NCI-H1694 treated with DMSO at 0.1 percent for 48 hours (cell line): ENCODE measurements around the gene CACNA1F.
A peak's percentile ranks its signal among the peaks of the same experiment; 100 is the strongest.

ENCODE experiments used
- DNase-seq: peaks from one replicate; lab custom pipeline; 2025; lab: John Stamatoyannopoulos, UW

The CACNA1F gene

DNA sequence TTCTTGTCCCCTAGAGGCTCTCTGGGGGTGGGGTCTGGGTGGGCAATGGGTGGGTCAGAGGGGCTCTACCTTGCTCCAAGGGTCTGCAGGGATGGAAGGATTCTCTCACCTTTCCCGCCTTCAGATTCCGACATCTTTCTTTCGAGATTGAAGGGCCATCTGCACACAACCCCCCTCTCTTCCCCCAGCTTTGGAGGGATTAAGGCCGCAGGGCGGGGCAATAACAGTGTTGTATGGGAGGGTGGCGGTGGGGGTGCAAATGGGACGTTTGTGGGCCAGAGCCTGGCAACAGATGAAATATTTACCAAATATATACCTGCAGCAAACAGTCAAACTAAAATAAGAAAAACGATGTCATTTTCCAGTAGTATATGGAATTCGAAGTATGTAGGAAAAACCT is at the start of gene CACNA1F:
TSS of gene CACNA1F (minus strand) at position 165 of the 400 bp plus-strand sequence. CDS start at position 134, 31 bp downstream.
- DNase-seq = no peak

DNA sequence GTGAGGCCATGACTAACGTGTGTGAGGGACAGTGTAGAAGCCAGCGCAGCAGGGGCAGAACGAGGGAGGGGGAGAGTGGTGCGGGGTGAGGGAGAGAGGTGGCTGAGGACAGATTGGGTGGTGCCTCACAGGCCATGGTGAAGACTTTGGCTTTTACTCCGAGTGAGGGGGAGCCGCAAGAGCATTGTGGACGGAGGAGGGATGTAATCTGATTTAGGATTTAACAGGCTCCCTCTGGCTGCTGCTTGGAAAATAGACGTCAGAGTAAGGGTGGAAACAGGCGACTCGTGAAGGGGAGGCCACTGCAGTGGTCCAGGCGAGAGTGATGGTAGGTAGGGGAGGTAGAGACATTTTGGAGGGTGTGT is 49.5 kb upstream of the CACNA1F start:
- DNase-seq = no peak

DNA sequence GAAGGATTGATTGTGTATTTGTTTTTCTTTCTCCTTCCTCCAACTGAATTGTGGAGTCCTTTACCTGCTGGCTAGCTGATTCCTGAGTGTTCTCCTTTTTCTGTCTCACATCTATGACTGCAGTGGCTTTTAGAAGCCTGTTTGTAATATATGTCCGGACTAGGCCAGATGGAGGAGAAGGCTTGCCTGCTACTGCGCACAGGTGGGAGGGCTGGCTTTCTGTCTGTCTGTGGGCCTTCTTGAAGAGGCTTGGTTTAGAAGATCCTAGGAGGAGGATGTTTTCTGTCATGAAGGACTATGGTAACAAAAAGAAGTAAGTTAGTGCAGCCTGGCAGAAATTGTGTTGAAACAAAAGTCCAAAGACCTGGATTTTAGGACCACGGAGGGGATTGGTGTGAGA is 44.9 kb upstream of the CACNA1F start:
- no peak for DNase-seq

DNA sequence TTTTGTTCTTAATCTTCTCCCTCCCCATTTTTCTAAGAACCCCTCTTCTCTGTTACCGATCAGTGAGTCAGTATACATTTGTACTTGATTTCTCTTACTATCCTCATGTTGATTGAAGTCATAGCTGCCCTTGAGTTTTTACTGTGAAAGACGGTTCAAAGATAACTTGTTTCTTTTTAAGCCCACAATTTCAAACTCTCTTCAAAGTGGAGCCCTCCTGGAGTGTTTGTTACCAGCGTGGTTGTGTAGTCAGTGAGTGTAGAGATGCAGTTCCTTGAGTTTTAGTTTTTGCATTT is 44.3 kb upstream of the CACNA1F start:
- no peak for DNase-seq

DNA sequence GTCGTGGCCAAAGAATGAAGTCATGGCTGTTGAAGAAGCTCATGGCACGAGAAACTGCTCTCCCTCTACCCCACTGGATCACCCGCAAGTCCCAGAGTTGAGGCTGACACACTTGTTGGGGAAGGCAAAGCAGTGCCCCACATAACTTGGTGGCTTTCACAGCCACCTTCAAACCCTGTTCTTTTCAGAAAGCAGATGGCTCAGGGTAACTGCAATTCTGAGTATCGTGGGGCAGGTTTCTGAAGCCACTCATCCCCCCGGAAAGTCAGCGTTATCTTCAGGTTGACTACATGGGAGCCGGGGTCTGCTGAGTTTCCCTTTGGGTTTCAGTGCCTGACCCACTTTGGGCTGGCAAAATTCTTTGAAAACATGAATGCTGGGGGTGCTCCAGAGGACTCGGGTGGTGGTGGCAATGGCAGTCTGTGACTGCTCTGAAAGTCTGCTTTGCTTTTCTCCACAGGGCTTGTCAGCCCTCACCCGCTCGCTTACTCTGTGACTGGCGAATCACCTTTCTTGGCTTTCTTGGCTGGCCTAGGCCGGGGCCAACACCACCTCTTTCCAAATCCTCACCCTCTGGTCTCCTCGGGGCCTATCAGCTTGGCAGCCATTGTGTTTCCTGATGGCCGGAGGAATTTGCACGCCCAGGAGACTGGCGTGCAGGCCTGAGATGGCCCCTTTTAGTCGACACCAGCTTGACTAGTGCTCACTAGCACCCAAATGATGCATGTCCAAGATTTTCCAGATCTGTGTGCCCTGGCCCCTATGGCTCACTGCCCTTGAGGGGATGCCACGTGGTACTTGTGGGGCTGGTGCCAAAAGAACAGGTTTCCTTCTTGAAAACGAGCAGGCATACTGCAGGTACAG is 43.8 kb upstream of the CACNA1F start:
- no peak for DNase-seq

DNA sequence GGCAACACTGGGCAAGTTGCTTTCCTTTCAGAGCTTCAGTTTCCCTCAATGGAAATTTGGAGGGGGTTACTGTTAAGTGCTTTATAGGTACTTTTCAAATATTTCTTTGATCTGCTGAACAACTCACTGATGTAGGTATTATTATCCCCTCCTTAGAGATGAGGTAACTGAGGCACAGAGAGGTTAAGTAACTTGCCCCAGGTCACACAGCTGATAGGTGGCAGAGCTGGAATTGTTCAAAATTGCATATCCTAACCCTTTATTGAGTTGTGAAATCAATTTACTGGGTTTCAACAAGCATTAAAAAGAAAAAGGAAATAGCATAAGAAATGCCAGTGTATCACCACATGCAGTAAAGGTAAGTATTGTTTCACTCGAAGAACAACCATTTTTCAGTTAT is 43.1 kb upstream of the CACNA1F start:
- no peak for DNase-seq

DNA sequence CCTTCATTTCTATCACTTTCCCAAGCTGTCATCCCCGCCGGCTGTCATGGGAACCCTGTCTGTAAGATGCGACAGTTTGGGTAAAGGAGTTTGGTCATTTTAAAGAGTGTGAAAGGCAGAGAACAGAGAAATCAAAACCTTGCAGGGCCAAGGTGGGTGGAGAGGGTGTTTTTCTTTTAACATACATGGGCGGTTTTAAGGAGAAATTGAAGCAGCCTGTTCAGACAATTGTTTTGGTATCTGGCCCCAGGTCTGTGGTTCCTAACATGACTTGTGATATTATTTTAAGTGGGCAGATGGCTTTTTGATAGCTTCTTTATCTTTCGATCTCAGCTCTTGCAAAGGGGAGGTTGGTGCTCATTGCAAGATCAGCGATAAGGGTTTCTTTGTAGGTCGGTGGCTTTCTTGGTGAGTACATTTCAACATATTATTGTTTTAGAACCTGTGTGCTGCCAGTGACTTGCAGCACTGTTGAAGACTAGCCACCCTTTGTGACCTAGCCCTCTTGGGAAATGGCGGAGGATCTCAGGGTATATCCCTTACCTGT is 40.1 kb upstream of the CACNA1F start:
- DNase-seq = no peak

DNA sequence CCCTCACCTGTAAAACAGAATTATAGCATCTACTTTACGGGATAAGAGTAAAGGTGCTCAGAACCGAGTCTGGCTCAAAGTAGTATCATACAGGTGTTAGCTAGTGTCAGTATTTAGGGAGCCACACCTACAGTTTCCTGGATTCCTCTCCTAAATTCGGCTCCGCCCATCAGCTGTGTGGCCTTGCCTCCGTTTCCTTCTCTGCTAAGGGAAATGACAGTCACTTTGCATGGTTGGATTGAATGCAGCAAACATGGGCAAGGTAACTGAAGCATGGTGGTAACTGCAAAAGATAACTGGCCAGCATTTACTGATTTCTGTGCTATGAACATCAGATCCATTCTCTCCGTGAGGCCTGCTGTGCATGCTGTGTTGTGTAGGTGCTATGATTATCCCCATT is 39.3 kb upstream of the CACNA1F start:
- DNase-seq = no peak

DNA sequence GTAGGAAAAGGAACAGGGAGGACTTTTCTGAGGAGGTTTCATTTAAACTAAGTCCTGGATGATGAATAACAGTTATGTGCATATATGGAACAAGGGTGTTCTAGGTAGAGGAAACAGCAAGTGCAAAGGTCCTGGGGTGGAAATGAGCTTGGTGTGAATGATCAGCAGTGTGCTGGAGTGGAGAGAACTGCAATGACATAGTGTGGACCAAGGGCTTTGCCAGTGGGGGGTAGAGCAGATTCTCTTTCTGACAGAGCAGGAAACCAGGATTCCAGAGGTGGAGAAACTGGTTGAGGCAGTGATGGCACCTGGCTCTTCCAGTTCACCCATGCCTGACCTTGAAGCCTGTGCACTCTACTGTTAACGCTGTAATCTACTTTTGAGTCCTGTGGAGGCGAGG is 38.2 kb upstream of the CACNA1F start:
- no peak for DNase-seq

DNA sequence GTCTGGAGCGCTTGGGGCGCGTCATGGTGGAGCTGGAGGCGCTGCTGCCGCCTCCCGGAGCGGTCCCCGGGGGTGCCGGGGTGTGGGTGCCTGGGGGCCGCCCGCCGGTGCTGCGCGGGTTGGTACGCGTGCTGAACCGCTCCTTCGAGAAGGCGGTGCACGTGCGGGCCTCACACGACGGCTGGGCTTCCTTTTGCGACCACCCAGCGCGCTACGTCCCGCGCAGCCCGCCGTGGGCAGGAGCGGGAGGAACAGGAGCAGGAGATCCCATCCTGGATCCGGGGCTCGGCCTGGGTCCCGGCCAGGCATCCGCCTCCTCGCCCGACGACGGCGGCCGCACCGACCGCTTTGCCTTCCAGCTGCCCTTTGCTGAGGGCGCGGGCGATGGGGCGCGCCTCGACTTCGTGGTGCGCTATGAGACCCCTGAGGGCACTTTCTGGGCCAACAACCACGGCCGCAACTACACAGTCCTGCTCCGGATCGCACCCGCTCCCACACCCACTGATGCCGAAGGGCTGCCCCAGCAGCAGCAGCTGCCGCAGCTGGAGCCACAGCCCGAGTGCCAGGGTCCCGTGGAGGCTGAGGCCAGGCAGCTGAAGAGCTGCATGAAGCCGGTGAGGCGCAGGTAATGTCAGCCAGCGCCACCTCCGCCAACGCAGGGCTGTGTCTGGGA is 37.2 kb upstream of the CACNA1F start:
- DNase-seq = no peak

DNA sequence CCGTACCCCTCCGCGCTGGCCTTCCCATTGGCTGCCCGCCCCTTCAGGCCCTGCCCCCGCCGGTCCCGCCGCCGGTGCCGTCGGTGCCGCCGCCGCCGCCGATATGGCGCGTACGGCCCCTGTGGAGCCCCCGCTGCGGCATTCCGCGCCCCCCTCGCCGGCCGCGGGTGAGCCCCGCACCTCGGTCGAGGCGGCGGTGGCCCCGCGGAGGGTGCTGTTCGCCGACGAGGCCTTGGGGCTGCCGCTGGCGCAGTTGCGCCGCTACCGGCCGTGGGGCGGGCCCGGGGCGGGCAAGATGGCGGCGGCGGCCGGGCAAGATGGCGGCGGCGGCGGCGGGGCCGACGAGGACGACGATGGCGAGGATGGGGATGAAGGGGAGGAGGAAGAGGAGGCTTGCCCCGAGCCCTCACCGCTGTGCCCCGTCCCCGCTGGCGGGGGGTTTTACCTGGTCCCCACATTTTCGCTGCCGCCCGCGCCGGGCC is 36.7 kb upstream of the CACNA1F start, which contains the start of gene PPP1R3F:
TSS of gene PPP1R3F (plus strand) at position 27 of the 482 bp plus-strand sequence. CDS start at position 104, 77 bp downstream.
- DNase-seq = no peak

DNA sequence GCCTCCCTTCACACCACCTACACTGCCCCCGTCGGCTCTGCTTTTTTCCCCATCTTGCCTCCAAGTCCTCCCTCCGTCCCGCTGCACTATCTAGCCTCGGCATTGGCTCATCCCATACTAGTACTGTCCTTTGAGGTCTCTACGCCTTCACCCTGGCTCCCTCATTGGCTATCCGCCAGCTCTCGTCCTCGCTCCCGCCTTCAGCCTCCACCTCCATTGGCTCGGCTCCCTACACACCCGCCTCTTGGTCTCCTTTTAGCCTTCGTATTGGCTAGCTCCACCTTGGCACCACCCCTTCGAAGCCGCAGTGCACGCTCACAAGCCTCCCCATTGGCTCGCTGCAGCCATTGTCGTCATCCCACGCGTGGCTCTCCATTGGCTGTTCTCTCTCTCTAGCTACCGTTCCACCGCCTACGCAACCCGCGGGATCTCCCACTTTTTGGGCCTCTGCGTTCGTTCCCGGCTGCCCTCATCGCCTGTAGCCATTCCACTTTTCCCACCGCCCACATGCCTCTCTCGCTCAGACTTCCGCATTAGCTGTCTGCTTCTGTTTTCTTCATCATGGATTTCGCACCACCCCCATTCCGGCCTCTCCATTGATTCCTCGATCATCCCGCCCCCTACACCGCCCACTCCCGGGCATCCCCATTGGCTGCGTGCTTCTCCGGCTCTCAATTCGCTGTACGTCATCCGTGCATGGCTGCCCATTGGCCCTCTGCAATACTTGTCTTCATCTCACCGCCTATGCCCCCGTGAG is 36.0 kb upstream of the CACNA1F start:
- peak; percentile 98 for DNase-seq

DNA sequence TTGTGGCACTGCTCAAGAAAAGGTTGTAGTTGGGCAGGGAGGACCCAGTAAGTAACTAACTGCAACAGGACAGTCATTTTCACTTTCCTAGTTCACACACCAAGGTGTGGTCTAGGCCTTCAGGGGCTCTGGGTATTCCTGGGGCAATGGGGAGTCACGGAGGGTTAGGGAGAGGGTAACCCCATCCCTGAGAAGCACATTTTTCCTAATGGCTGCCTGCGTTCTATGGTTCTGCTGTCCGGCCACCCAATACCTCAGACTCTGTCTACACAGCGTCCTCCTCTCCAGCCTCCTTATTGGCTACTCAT is 35.5 kb upstream of the CACNA1F start:
- DNase-seq = no peak

DNA sequence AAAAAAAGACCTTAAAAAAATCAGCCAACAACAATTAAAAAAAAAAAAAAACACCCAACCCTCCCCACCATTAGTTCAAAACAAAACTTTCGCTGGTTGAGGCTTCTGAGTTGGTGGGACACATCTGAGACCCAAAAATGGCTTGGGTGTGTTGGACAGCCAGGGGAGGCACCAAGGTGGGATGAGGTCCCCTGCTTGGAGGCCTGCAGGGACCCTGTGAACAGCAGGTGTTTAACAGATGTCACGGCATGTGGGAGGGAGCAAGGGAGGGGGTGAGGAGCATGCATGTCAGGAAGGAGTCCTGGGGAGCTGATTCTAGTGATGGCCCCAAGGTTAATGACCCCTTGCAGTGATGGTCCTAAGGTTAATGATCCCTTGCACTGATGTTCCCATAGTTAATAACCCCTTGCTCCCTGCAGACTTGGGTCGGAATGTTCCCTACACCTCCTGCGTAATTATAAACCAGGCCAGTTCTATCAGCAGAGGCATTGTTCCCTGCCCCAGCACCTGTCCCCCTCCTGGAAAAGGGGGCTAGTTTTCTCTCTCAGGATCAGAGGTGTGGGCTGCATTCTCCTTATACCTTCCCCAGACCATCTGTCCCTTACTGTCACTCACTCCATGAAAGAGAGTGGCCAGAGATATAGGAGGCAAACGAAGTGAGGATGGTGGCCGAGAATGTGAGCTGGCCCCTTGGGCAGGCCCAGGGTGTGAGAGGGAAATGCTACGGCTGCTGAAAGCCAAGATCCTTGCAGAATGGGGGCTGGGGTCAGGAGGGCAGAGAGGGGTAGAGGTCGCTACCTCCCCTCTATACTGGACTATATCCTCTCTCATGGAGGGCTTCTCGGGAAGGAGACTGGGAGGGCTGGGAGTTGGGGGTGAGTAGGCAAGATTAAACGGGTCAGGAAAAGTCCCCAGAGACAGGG is 33.6 kb upstream of the CACNA1F start:
- no peak for DNase-seq

DNA sequence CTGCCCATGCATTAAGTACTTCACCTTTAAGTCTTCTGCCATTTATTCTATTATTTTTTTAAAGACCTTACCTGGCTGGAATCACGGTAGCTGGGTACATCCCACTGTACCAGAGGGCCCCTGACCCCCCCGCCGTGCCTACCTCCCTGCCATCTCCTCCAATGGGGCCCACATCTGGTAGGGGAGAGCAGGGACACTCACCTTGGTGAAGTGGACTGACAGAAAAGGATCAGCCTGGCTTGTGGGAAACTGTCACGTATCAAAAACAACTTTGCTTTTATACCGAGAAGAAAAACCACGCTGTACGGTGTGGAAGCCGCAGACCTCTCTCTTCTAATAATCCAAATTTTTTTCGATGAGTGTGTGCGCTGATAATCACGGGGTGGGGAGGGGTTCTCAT is 31.3 kb upstream of the CACNA1F start, which contains the start of gene FOXP3:
TSS of gene FOXP3 (minus strand) at position 251 of the 400 bp plus-strand sequence. CDS start 6,205 bp downstream, outside the sequence.
- DNase-seq = no peak

DNA sequence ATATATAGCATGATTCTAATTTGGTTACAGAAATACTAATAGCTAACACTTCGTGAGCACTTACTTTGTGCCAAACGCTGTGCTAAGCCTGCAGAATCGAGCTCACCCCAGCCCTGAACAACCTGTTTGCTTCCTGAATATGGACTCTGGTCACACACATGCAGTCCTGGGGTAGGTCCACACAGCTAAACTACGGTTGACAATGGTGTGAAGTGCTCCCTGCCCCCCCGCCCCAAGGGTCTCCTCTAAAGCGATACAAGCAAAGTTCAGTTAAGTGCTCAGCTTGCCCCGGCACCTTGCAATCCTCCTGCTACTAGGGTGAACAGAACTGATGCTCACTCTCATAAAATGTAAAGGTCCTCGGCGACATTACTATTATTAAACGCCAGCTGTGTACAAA is 30.5 kb upstream of the CACNA1F start:
- DNase-seq = no peak

DNA sequence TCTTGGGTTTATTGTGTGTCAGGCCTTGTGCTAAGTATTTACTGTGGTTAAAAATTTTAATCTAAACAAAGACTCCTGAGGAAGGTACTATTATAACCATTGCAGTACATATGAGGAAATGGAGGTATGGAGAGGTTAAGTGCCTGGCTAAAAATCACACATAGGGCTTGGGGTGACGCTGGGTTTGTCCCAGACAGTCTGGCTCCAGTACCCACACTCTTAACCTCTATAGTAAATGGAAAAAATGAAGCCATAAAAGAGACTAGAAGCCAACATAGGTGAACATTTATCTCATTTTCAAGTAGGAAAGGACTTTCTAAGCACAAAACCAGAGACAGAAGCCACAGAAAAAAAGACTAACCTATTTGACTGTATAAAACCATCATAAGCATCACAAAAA is 29.5 kb upstream of the CACNA1F start:
- no peak for DNase-seq

DNA sequence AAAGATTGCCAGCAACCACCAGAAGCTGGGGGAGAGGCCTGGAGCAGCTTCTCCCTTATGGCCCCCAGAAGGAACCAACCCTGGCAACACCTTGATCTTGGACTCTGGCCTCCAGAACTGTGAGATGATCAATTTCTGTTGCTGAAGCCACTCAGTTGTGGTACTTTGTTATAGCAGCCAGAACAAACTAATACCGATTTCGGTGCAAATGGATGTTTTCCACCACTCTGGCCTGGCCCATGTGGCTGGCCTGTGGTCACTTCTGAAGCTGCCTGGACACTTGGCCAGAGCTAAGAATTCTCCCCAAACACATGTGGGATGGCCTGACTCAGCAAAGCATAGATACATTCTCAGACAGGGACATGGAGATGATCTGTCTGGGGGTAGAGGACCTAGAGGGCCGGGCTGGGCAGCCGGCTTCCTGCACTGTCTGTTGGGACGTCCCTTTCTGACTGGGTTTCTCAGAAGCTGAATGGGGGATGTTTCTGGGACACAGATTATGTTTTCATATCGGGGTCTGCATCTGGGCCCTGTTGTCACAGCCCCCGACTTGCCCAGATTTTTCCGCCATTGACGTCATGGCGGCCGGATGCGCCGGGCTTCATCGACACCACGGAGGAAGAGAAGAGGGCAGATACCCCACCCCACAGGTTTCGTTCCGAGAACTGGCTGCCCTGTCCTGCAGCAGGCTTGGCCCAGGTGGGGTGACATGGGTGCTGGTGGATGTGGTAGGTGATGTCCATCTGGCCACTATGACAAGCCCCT is 27.3 kb upstream of the CACNA1F start:
- DNase-seq = no peak

DNA sequence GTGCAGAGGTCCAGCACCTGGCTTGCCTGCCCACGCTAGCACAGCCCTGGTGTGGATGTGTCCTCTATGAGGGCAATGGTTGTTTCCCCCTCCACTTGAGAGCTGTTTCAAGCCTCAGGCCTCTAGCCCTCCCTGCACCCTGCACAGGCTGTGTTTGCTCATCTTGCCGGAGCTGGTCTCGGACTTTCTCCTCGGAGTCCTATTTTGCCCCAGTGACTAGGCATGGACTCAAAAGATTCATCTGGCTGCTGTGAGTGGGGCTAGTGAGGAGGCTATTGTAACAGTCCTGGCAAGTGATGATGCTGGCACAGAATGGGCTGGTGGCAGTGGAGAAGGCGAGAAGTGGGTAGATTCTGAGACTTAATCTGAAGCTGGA is 25.6 kb upstream of the CACNA1F start:
- no peak for DNase-seq

DNA sequence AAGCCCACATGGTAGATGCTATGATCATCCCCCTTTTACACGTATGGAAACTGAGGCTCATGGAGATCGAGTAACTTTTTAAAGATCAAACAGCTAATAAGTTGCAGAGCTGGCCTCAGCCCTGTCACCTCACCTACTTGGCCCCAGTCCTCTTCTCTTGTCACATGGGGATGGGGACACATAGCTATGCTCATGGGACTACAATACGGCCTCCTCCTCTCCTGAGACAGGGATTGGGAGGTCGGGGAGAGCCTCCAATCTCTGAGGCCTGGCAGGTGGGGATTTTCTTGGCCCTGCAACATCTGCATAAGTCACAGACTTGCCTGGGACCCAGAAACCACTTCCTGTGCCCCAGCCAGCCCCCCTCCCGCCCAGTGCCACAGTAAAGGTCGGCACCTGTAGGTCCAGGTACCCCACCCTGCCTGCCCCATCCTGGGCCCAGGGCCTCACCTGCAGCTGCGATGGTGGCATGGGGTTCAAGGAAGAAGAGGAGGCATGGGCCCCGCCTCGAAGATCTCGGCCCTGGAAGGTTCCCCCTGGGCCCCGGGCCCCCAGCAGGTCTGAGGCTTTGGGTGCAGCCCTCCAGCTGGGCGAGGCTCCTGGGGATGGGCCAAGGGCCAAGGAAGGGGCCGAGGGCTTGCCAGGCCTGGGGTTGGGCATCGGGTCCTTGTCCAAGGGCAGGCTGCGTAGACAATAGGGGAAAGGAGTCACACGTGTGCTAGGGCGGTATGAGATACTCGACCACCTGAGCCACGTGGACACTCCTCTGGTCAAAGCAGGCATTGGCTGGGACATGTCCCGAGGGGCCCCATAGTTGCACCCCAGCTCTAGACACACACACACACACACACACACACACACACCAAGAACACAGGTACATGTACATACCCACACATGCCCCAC is 25.0 kb upstream of the CACNA1F start:
- no peak for DNase-seq
